Stimulated activated naive CD8-positive, alpha-beta T cell treated with anti-CD3 and anti-CD28 coated beads, Interleukin-15, Interleukin-2, amounts not matched to agents 100 ng/mL and 50 ng/mL, for 24 hours (primary cell): ENCODE measurements around the gene UBLCP1.
"Not testable (repeated sequence)": the region's sequence is repeated elsewhere in the genome, so short reads cannot be mapped to it uniquely, and the experiment has no call there.

Experiments used
- H3K27ac Mint-ChIP-seq: one replicate; pipeline ENCODE4 v1.8.0; 2021; ENCODE audit warnings: mild to moderate bottlenecking, mixed read lengths
- H3K27me3 Mint-ChIP-seq: one replicate; pipeline ENCODE4 v1.8.0; 2021; ENCODE audit warnings: mixed read lengths
- H3K36me3 Mint-ChIP-seq: one replicate; pipeline ENCODE4 v1.8.0; 2021; ENCODE audit warnings: low read depth, mixed read lengths
- H3K4me1 Mint-ChIP-seq: one replicate; pipeline ENCODE4 v1.8.0; 2021; ENCODE audit warnings: low read depth, mixed read lengths
- H3K4me3 Mint-ChIP-seq: one replicate; pipeline ENCODE4 v1.8.0; 2021; ENCODE audit warnings: mild to moderate bottlenecking, mixed read lengths
- H3K9me3 Mint-ChIP-seq: one replicate; pipeline ENCODE4 v1.8.0; 2021; ENCODE audit warnings: mixed read lengths

The UBLCP1 gene, protein sequence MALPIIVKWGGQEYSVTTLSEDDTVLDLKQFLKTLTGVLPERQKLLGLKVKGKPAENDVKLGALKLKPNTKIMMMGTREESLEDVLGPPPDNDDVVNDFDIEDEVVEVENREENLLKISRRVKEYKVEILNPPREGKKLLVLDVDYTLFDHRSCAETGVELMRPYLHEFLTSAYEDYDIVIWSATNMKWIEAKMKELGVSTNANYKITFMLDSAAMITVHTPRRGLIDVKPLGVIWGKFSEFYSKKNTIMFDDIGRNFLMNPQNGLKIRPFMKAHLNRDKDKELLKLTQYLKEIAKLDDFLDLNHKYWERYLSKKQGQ

DNA sequence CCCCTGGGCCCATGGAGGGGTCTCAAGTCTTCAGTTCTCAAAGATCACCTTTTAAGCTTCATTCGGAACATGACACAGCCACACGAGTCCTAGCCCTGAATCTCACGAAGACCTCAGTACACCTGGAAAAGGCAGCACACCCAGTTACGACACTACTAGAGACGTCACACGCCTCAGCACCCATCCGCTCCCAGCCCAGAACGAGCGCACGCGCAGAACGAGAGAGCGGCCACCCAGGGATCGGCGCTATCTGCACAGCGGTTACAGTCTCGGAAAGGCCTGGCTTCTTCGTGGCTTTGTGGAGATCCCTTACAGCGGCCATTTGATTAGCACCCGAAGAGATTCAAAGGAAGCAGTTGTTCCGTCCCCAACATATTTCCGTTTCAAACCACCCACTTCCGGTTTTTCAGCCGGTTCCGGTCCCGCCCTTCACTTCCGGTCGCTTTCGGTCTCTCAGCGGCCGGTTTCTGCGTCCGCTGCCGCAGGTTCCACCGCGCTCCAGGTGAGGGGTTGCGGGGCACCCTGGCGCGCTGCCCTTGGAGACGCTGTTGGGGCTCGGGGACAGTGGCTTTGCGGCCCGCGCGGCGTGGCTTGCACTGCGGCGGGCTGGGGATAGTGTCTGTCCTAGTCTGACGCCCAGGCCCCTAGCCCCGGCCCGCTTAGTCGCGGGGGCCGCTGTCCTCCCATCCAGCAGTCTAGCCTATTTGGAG lies at the start of gene UBLCP1:
TSS of gene UBLCP1 (plus strand) at position 432 of the 710 bp plus-strand sequence. CDS start 5,626 bp downstream, outside the sequence.
- Mint-ChIP-seq H3K4me3 (peak within 1 kb of the TSS; percentile 95), H3K9me3 (peaks cover 7% of the 10 kb centered on the region), H3K4me1 (peaks cover 35% of the 10 kb centered on the region), H3K36me3 (peaks cover 30% of the 10 kb centered on the region), H3K27ac (peak within 1 kb of the TSS; percentile 92), H3K27me3 (no peaks in the 10 kb centered on the region)

DNA sequence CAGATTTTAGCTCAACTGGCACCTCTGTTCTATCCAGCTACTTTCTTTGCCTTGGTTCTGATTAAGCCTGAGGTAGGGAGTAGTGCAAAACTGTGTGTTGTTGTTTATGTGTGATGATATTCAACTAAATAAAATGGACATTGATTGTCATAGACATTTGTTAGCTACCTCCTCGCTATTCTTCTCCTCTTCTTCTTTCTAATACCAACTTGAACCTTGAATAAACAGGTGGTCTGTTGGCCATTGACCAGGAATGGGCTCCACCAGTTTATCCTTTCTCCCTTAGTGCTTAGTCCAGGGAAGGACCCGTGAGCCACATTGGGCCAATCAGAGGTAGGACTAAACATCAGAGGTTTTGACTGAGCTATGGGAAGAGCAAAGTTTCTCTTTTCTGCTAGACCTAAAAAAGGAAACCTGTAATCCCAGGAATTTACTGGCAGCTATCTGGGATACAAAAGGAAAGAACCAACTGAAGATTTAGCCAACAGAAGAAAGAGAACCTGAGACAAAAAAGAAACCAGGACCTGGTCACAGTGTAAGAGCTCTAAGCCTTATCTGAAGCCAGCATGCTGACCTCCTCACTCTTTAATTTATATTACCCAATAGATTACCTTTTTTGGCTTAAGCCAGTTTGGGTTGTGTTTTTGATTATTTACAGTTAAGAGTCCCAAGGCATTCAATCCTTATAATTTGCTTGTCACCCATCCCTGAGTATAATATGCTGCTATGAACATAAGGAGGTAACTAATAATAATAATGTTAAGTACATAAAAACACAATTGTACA lies 48.4 kb upstream of the UBLCP1 start:
- Mint-ChIP-seq H3K36me3 (peaks cover 3% of the 10 kb centered on the region), H3K27ac (no peak overlapping the region), H3K9me3 (no peaks in the 10 kb centered on the region), H3K4me1 (peaks cover 44% of the 10 kb centered on the region), H3K27me3 (no peaks in the 10 kb centered on the region), H3K4me3 (no peak overlapping the region)

GRCh38 chr5:159215886-159216285 lies 47.2 kb upstream of the UBLCP1 start:
- no peak overlapping the region for H3K4me3 Mint-ChIP-seq
- peaks cover 3% of the 10 kb centered on the region for H3K36me3 Mint-ChIP-seq
- peaks cover 32% of the 10 kb centered on the region for H3K4me1 Mint-ChIP-seq
- no peak overlapping the region for H3K27ac Mint-ChIP-seq
- H3K27me3 Mint-ChIP-seq: no peaks in the 10 kb centered on the region
- H3K9me3 Mint-ChIP-seq: no peaks in the 10 kb centered on the region

DNA sequence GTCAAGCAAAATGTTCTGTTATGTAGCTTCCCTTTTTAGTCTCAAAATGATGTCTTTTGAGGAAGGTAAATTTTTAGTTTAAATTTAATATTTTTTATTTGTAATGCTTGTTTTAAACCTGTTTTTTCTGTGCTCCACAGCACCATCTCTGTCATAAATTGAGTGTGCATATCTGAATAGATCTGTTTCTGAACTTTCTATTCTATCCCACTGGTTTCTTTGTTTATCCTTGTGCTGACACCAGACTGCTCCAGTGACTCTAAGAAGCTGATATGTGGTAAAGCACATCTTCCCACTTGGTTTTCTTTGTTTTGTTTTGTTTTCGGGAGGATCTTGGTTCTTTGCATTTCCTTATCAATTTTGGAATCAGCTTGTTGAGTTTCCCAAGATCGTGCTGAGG lies 46.6 kb upstream of the UBLCP1 start:
- Mint-ChIP-seq H3K36me3 (peaks cover 3% of the 10 kb centered on the region), H3K4me3 (no peak overlapping the region), H3K4me1 (peaks cover 27% of the 10 kb centered on the region), H3K9me3 (no peaks in the 10 kb centered on the region), H3K27ac (no peak overlapping the region), H3K27me3 (no peaks in the 10 kb centered on the region)

DNA sequence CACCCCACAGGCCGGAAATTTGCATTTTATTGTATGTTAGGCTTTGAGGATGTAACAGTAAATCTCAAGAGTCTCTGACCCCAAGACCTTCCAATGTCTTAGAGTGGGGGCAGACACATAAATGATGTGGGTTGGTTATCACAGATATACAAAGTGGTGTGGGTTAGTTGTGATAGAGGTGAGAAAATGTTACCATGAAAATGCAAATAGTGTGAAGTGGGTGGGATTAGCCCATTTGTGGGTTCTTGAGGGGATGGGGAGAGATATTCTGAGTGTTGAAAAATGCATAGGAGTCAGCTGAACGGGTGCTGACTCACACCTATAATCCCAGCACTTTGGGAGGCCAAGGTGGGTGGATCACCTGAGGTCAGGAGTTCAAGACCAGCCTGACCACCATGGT lies 45.9 kb upstream of the UBLCP1 start:
- Mint-ChIP-seq H3K27ac (no peak overlapping the region), H3K36me3 (peaks cover 3% of the 10 kb centered on the region), H3K27me3 (no peaks in the 10 kb centered on the region), H3K4me3 (no peak overlapping the region), H3K4me1 (peaks cover 19% of the 10 kb centered on the region), H3K9me3 (no peaks in the 10 kb centered on the region)

DNA sequence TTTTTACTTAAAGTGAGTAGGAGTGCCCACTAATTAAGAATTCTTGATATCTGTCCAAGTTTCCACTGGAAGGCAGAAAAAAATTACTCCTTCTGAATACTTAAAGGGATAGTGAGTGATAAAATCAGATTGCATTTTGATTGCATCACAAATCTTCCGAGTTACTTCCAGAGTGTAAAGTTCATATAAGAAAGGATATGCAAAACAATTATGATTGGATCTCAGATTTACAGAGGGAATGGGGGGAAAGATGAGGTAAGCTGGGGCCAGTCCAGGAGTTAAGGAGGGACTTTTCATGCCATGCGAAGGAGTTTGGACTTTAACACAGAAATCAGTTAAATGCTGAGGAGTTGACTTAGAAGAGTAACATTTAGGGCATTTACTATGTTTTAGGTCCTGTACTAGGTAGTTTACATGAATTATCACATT lies 44.5 kb upstream of the UBLCP1 start:
- H3K4me3 Mint-ChIP-seq: no peak overlapping the region
- H3K27me3 Mint-ChIP-seq: no peaks in the 10 kb centered on the region
- H3K27ac Mint-ChIP-seq: no peak overlapping the region
- no peaks in the 10 kb centered on the region for H3K9me3 Mint-ChIP-seq
- H3K36me3 Mint-ChIP-seq: peaks cover 3% of the 10 kb centered on the region
- H3K4me1 Mint-ChIP-seq: peaks cover 13% of the 10 kb centered on the region

- H3K27me3 Mint-ChIP-seq: no peaks in the 10 kb centered on the region
- peaks cover 13% of the 10 kb centered on the region for H3K4me1 Mint-ChIP-seq
- peaks cover 3% of the 10 kb centered on the region for H3K36me3 Mint-ChIP-seq
- no peak overlapping the region for H3K4me3 Mint-ChIP-seq
- no peak overlapping the region for H3K27ac Mint-ChIP-seq
- no peaks in the 10 kb centered on the region for H3K9me3 Mint-ChIP-seq
These were observed 42.9 kb upstream of the UBLCP1 start for GRCh38 chr5:159220206-159220605.

DNA sequence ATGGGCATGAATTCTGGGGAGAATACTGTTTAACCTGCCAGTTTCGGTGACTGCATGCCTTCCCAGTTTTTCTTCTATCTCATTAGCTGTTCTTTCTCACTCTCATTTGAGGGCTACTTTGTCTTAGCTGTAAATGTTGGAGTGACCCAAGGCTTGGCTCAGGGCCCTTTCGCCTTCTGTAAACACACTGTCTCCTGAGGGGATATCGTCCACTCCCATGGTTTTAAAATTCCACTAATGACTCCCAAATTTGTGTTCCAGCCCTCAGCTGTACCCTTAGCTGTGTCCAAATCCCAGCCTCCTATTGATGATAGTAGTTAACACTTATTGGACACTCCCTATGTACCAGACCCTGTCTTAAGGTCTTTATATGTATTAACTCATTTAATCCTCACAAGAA lies 39.6 kb upstream of the UBLCP1 start:
- no peaks in the 10 kb centered on the region for H3K4me1 Mint-ChIP-seq
- H3K36me3 Mint-ChIP-seq: no peaks in the 10 kb centered on the region
- no peaks in the 10 kb centered on the region for H3K9me3 Mint-ChIP-seq
- no peak overlapping the region for H3K4me3 Mint-ChIP-seq
- H3K27me3 Mint-ChIP-seq: no peaks in the 10 kb centered on the region
- no peak overlapping the region for H3K27ac Mint-ChIP-seq

DNA sequence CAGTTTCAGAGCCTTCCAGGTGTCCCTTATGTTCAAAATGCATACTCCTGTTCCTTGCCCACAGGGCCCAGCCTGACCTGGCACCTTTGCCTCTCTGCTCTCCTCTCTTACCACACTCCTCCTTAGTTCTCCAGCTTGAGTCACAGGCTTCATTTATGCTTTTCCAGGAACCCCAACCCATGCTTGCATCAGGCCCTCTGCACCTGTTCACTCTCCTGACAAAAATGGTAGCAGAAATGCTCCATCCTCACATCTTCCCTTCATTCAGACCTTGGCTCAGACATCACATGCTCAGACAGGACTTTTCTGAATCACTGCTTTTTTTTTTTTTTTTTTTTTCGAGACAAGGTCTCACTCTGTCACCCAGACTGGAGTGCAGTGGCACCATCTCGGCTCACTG lies 38.6 kb upstream of the UBLCP1 start:
- no peaks in the 10 kb centered on the region for H3K9me3 Mint-ChIP-seq
- H3K36me3 Mint-ChIP-seq: no peaks in the 10 kb centered on the region
- H3K4me1 Mint-ChIP-seq: no peaks in the 10 kb centered on the region
- no peak overlapping the region for H3K27ac Mint-ChIP-seq
- no peaks in the 10 kb centered on the region for H3K27me3 Mint-ChIP-seq
- no peak overlapping the region for H3K4me3 Mint-ChIP-seq

GRCh38 chr5:159226451-159226850 lies 36.6 kb upstream of the UBLCP1 start:
- Mint-ChIP-seq H3K27me3 (peaks cover 3% of the 10 kb centered on the region), H3K4me3 (no peak overlapping the region), H3K36me3 (no peaks in the 10 kb centered on the region), H3K9me3 (no peaks in the 10 kb centered on the region), H3K4me1 (no peaks in the 10 kb centered on the region), H3K27ac (no peak overlapping the region)

DNA sequence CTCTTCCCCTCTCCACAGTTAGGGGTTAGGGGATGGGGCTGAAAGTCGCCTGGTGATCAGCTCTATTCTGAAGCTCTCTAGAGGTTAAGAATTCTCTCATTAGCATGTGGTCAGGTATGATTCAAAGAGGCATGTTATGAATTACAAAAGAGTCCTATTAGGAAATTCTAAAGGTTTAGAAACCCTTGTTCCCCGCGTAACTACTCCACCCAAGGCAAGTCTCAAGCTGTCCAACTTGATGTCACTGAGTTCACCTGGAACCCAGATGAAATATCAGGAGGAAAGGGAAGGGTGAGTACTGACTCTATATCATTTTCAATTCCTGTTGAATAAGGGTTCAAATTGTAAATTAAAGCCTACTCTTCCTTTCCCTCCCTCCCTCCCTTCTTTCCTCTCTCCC lies 35.6 kb upstream of the UBLCP1 start:
- Mint-ChIP-seq H3K4me3 (no peak overlapping the region), H3K27me3 (peaks cover 6% of the 10 kb centered on the region), H3K9me3 (no peaks in the 10 kb centered on the region), H3K4me1 (no peaks in the 10 kb centered on the region), H3K27ac (no peak overlapping the region), H3K36me3 (no peaks in the 10 kb centered on the region)

- H3K36me3 Mint-ChIP-seq, H3K27ac Mint-ChIP-seq, H3K4me3 Mint-ChIP-seq, H3K27me3 Mint-ChIP-seq, H3K4me1 Mint-ChIP-seq, H3K9me3 Mint-ChIP-seq: not testable (repeated sequence)
These were observed 35.0 kb upstream of the UBLCP1 start for GRCh38 chr5:159228097-159228496.

DNA sequence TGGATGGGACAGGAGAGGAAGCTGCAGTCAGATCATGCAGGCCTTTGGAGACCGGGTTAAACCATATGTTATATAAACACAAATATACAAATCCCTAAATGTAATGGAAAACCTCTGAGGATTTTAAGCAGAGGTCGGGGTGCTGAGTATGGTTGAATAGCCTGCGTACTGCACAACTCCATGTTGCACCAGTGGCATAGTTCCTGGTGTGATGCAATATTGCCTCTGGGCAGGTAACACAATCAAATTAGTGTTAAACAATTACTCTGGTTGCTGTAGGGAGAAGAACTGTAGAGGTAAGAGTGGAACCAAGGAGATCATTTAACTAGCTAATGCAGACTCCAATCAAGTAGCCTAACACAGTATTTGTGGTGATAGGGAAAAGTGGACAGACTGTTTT lies 32.4 kb upstream of the UBLCP1 start:
- H3K27ac Mint-ChIP-seq: no peak overlapping the region
- H3K4me3 Mint-ChIP-seq: no peak overlapping the region
- peaks cover 6% of the 10 kb centered on the region for H3K27me3 Mint-ChIP-seq
- no peaks in the 10 kb centered on the region for H3K4me1 Mint-ChIP-seq
- H3K36me3 Mint-ChIP-seq: no peaks in the 10 kb centered on the region
- no peaks in the 10 kb centered on the region for H3K9me3 Mint-ChIP-seq

DNA sequence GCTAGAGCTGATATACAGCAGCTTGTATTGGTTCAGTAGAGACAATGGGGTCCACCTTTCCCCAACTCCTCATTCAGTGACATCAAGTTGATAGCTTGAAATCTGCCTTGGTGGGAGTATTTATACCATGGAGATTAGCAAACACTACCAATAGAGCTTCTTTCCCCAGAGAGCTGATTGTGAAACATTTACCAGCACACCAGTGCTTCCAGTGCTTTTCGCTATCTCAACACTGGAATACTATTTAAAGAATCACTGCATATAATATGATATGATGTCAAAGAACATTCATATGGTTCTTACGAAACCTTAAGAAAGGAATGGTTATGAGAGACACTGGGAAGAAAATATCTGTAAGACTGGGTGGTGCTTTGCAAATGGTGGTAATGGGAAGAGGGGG lies 31.9 kb upstream of the UBLCP1 start:
- Mint-ChIP-seq H3K9me3 (no peaks in the 10 kb centered on the region), H3K27me3 (peaks cover 6% of the 10 kb centered on the region), H3K4me1 (no peaks in the 10 kb centered on the region), H3K36me3 (no peaks in the 10 kb centered on the region), H3K4me3 (no peak overlapping the region), H3K27ac (no peak overlapping the region)

GRCh38 chr5:159235871-159236520 lies 27.1 kb upstream of the UBLCP1 start:
- not testable (repeated sequence) for H3K27me3 Mint-ChIP-seq, H3K27ac Mint-ChIP-seq, H3K9me3 Mint-ChIP-seq, H3K36me3 Mint-ChIP-seq, H3K4me3 Mint-ChIP-seq
- H3K4me1 Mint-ChIP-seq: peaks cover 20% of the 10 kb centered on the region
